Colonic mucosa (tissue), 4 donors: ENCODE results near the gene TMBIM6. TPM values are rescaled to one million over a fixed set of nuclear protein-coding genes. Genes with fewer than 3 reads are reported as not detected.

ENCODE experiments used
- DNase-seq: peaks from one replicate; pipeline ENCODE4 v3.0.0-alpha.2; 2020
- H3K27ac ChIP-seq: fragments of 200-600 bp; one replicate; pipeline ENCODE4 v1.8.0; 2021
- H3K27me3 ChIP-seq: fragments of 200-600 bp; one replicate; pipeline ENCODE4 v1.8.0; 2021
- H3K36me3 ChIP-seq: fragments of 200-600 bp; one replicate; pipeline ENCODE4 v1.8.0; 2021
- H3K4me1 ChIP-seq: fragments of 200-600 bp; one replicate; pipeline ENCODE4 v1.8.0; 2021; ENCODE audit warnings: mild to moderate bottlenecking
- H3K4me3 ChIP-seq: fragments of 200-600 bp; one replicate; pipeline ENCODE4 v1.8.0; 2021
- H3K9ac ChIP-seq, 2 donors: one replicate each; pipeline ENCODE4 v1.7.0; 2013; ENCODE audit warnings: control low read depth in 2 of 2, low read depth in 2 of 2, low read length in 2 of 2
- H3K9me3 ChIP-seq: fragments of 200-600 bp; one replicate; pipeline ENCODE4 v1.8.0; 2021
- CTCF ChIP-seq: fragments of 200-600 bp; IDR thresholded peaks from one replicate; pipeline ENCODE4 v1.8.0; 2022; ENCODE audit warnings: antibody characterized with exemption, mild to moderate bottlenecking
- intact Hi-C: fragments of 100-400 bp; cut with DNase I; formaldehyde crosslinking; loops from one replicate; pipeline ENCODE4 v1.14.1; 2022
- total RNA-seq, 2 donors: library from RNA; stranded (reverse); fragmentation: NEBNext Ultra II Directional in 1 of 2; extraction: Animal tissue kit (Norgen Biotek cat#: 25700) in 1 of 2; gene quantifications; one replicate each; pipeline ENCODE4 v1.2.1, GENCODE V29; 2021
- donor health status: healthy.
- donor health status: DM: no; HTN: no; CAD: no.
- donor health status: DM: no; HTN: no; CAD: no.

The TMBIM6 gene
- total RNA-seq, 2 donors from 2014 or later = 868 to 1,024 TPM

- Histone ChIP-seq H3K4me3 (no peak overlapping the region), H3K9ac (no peak overlapping the region), H3K36me3 (no peaks in the 10 kb centered on the region), H3K4me1 (no peaks in the 10 kb centered on the region), H3K27me3 (no peaks in the 10 kb centered on the region), H3K27ac (no peak overlapping the region), H3K9me3 (no peaks in the 10 kb centered on the region)
- intact Hi-C loops = no loop called here
- TF ChIP-seq CTCF = no peak
- no peak for DNase-seq
These were observed 65.0 kb downstream of the TMBIM6 start for GRCh38 chr12:49806321-49806813.

GRCh38 chr12:49806877-49807276 lies 65.5 kb downstream of the TMBIM6 start:
- Histone ChIP-seq H3K9ac (no peak overlapping the region), H3K4me1 (no peaks in the 10 kb centered on the region), H3K9me3 (no peaks in the 10 kb centered on the region), H3K36me3 (no peaks in the 10 kb centered on the region), H3K27ac (no peak overlapping the region), H3K4me3 (no peak overlapping the region), H3K27me3 (no peaks in the 10 kb centered on the region)
- DNase-seq = no peak
- intact Hi-C loops = no loop called here
- no peak for TF ChIP-seq CTCF

- no peak for DNase-seq
- intact Hi-C loops = no loop called here
- Histone ChIP-seq H3K9ac (no peak overlapping the region), H3K4me1 (no peaks in the 10 kb centered on the region), H3K27me3 (no peaks in the 10 kb centered on the region), H3K4me3 (no peak overlapping the region), H3K36me3 (no peaks in the 10 kb centered on the region), H3K9me3 (no peaks in the 10 kb centered on the region), H3K27ac (no peak overlapping the region)
- TF ChIP-seq CTCF = no peak
These were observed 66.7 kb downstream of the TMBIM6 start for GRCh38 chr12:49807991-49808580.

- Histone ChIP-seq H3K4me1 (no peaks in the 10 kb centered on the region), H3K36me3 (no peaks in the 10 kb centered on the region), H3K27me3 (no peaks in the 10 kb centered on the region), H3K9me3 (no peaks in the 10 kb centered on the region), H3K4me3 (no peak overlapping the region), H3K27ac (peak overlapping the region; percentile 12), H3K9ac (peak overlapping the region in 1 of 2 donors; percentile 50)
- no peak for DNase-seq
- TF ChIP-seq CTCF = no peak
- intact Hi-C loops = no loop called here
These were observed 67.5 kb downstream of the TMBIM6 start for GRCh38 chr12:49808686-49809380.

GRCh38 chr12:49809381-49809905 lies 68.1 kb downstream of the TMBIM6 start:
- Histone ChIP-seq H3K27me3 (no peaks in the 10 kb centered on the region), H3K36me3 (no peaks in the 10 kb centered on the region), H3K27ac (peak overlapping the region; percentile 12), H3K9ac (peak overlapping the region in 1 of 2 donors; percentile 50), H3K4me3 (no peak overlapping the region), H3K9me3 (no peaks in the 10 kb centered on the region), H3K4me1 (no peaks in the 10 kb centered on the region)
- intact Hi-C loops = no loop called here
- TF ChIP-seq CTCF = no peak
- DNase-seq = peak; percentile 36
